Body of pancreas (tissue), 4 donors: ENCODE results near the gene DNAJB13.

Source experiments
- POLR2A ChIP-seq, 3 donors: fragments of 450-650 bp; IDR thresholded peaks; one replicate each; pipeline ENCODE4 v1.6.1; 2016; ENCODE audit warnings: antibody characterized with exemption in 3 of 3, mild to moderate bottlenecking in 2 of 3
- TF ChIP-seq, protein P1 (sequence below), 7 experiments: fragments of 450-650 bp in 4 of 7; fragments of 200-600 bp in 3 of 7; sonication (generic) in 3 of 7; IDR thresholded peaks; one replicate each; pipeline ENCODE4 v1.5.1; 2016 to 2019; ENCODE audit warnings: antibody characterized with exemption in 7 of 7

DNA sequence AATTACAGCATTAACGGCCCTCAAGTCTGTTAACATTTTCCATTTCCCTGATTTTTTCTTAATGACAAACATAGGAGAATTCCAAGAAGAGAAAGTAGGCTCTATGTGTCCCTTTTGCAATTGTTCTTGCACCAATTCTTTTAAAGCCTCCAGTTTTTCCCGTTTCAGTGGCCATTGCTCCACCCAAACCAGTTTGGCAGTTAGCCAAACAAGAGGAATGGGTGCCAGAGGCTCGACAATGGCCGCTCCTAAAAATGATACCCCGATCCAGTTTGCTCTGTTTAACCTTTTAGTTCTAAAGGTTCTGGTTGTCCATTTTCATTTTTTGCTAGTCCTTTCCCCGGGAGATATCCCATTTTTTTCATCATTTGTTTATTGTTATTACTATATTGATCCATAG is 6.7 kb upstream of the DNAJB13 start:
- TF ChIP-seq, protein P1, sequence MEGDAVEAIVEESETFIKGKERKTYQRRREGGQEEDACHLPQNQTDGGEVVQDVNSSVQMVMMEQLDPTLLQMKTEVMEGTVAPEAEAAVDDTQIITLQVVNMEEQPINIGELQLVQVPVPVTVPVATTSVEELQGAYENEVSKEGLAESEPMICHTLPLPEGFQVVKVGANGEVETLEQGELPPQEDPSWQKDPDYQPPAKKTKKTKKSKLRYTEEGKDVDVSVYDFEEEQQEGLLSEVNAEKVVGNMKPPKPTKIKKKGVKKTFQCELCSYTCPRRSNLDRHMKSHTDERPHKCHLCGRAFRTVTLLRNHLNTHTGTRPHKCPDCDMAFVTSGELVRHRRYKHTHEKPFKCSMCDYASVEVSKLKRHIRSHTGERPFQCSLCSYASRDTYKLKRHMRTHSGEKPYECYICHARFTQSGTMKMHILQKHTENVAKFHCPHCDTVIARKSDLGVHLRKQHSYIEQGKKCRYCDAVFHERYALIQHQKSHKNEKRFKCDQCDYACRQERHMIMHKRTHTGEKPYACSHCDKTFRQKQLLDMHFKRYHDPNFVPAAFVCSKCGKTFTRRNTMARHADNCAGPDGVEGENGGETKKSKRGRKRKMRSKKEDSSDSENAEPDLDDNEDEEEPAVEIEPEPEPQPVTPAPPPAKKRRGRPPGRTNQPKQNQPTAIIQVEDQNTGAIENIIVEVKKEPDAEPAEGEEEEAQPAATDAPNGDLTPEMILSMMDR (IDR thresholded peaks at IDR 0.05): no peak
- no peak for TF ChIP-seq POLR2A (IDR thresholded peaks at IDR 0.05)
